Ovary (tissue), 9 donors: Measurements from ENCODE around the gene GRHPR. TPM values are rescaled to one million over a fixed set of nuclear protein-coding genes. Genes with fewer than 3 reads are reported as not detected.

Experiments
- DNase-seq, 5 donors: peaks; one replicate each; pipeline ENCODE4 v3.0.0-alpha.2; 2019 to 2020
- H3K27ac ChIP-seq, 2 donors: fragments of 200-600 bp; one replicate each; pipeline versions ENCODE4 v1.5.1 to v1.8.0; 2019 to 2022
- H3K27me3 ChIP-seq: fragments of 200-600 bp; one replicate; pipeline ENCODE4 v1.8.0; 2022
- H3K36me3 ChIP-seq: fragments of 200-600 bp; sonication (generic); one replicate; pipeline ENCODE4 v1.5.1; 2019
- H3K4me1 ChIP-seq: one replicate; pipeline ENCODE4 v1.8.1; 2013; ENCODE audit warnings: mild to moderate bottlenecking, moderate library complexity; ENCODE audit not compliant: insufficient read depth
- H3K4me3 ChIP-seq: fragments of 200-600 bp; sonication (generic); one replicate; pipeline ENCODE4 v1.5.1; 2017
- H3K9me3 ChIP-seq, 2 donors: fragments of 200-600 bp in 1 of 2; sonication (generic) in 1 of 2; one replicate each; pipeline versions ENCODE4 v1.5.1 to v1.8.1; 2013 to 2019; ENCODE audit warnings: mild to moderate bottlenecking in 1 of 2, moderate library complexity in 1 of 2
- EP300 ChIP-seq: sonication (generic); formaldehyde crosslinking; IDR thresholded peaks from one replicate; pipeline ENCODE4 v1.6.1; 2017; ENCODE audit warnings: antibody characterized with exemption
- POLR2A ChIP-seq: fragments of 450-650 bp; IDR thresholded peaks from one replicate; pipeline ENCODE4 v1.6.1; 2017; ENCODE audit warnings: antibody characterized with exemption, mild to moderate bottlenecking, moderate library complexity
- WGBS, 3 donors: extraction: QIAGEN DNeasy Blood & Tissue Kit in 1 of 3; methylation state at CpG; one replicate each; pipeline versions ENCODE4 v1.1.5 to v1.1.7; 2013 to 2017; 5-methylcytosine and 5-hydroxymethylcytosine counted together
- intact Hi-C, 4 donors: fragments of 100-400 bp; cut with DNase I; formaldehyde crosslinking; loops; one replicate each; pipeline versions ENCODE4 v1.11.0 to v1.15.1; 2022 to 2023
- polyA plus RNA-seq, 2 donors: library from polyadenylated mRNA; stranded (reverse); fragments of 200-250 nt in 1 of 2; fragments of 350-450 nt in 1 of 2; fragmentation: Illumina TruSeq in 1 of 2; extraction: RNeasy Lipid Tissue Mini Kit (QIAGEN cat#74804) in 1 of 2; gene quantifications; one replicate each; pipeline ENCODE4 v1.2.3, GENCODE V29; 2013 to 2014
- total RNA-seq, 7 donors: library from RNA; depleted of rRNA in 2 of 7; stranded (reverse); fragments of >200 nt in 2 of 7; fragmentation: NEBNext Ultra II Directional in 3 of 7; extraction: Animal tissue kit (Norgen Biotek cat#: 25700) in 3 of 7; gene quantifications; one replicate each; pipeline versions ENCODE4 v1.1.0 to v1.2.4, GENCODE V29; 2016 to 2023
- TF ChIP-seq, protein P1 (sequence below), 3 donors: fragments of 450-650 bp in 2 of 3; fragments of 200-600 bp in 1 of 3; IDR thresholded peaks; one replicate each; pipeline versions ENCODE4 v1.5.1 to v1.8.0; 2016 to 2022; ENCODE audit warnings: antibody characterized with exemption in 3 of 3, mild to moderate bottlenecking in 1 of 3
- donor health status: DM: no; HTN: no; CAD: no; lungs with moderate emphysema.
- donor health status: DM: no; HTN: no; CAD: no.
- donor health status: Bipolar disorder and iron deficiency.
- donor health status: DM: yes; HTN: yes; CAD: no.
- donor health status: DM: no; HTN: no; CAD: no.
- donor health status: DM: yes; HTN: yes; CAD: no.

Gene GRHPR
- total and polyA plus RNA-seq, 9 donors = 87.5 to 138 (median 93.2) TPM

DNA sequence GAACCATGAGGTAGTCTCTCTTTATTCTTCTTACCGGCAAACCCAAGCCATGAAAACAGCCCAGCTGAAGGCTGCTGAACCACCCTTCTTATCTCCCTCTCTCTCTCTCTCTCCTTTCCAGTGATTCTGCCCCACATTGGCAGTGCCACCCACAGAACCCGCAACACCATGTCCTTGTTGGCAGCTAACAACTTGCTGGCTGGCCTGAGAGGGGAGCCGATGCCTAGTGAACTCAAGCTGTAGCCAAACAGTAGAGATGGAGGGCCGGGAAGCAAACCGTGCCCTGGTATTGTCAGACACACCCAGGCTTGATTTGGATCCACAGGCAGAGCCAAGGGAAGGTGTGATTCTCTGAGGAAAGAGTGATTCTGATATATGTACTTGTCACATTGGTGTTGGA, 14.0 kb downstream of the GRHPR start:
- H3K4me3 ChIP-seq = no peak overlapping the region
- TF ChIP-seq EP300 = no peak
- TF ChIP-seq, protein P1, sequence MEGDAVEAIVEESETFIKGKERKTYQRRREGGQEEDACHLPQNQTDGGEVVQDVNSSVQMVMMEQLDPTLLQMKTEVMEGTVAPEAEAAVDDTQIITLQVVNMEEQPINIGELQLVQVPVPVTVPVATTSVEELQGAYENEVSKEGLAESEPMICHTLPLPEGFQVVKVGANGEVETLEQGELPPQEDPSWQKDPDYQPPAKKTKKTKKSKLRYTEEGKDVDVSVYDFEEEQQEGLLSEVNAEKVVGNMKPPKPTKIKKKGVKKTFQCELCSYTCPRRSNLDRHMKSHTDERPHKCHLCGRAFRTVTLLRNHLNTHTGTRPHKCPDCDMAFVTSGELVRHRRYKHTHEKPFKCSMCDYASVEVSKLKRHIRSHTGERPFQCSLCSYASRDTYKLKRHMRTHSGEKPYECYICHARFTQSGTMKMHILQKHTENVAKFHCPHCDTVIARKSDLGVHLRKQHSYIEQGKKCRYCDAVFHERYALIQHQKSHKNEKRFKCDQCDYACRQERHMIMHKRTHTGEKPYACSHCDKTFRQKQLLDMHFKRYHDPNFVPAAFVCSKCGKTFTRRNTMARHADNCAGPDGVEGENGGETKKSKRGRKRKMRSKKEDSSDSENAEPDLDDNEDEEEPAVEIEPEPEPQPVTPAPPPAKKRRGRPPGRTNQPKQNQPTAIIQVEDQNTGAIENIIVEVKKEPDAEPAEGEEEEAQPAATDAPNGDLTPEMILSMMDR (IDR thresholded peaks at IDR 0.05) = no peak
- no peak for TF ChIP-seq POLR2A
- 92 to 94% (median 93%) methylated on average over 5 of the region's 5 CpGs for WGBS, 3 donors
- intact Hi-C loops = no loop called here
- H3K4me1 ChIP-seq = peaks cover 2% of the 10 kb centered on the region
- H3K9me3 ChIP-seq = no peaks in the 10 kb centered on the region
- no peak for DNase-seq
- no peak overlapping the region for H3K27ac ChIP-seq
- no peaks in the 10 kb centered on the region for H3K27me3 ChIP-seq
- H3K36me3 ChIP-seq = no peaks in the 10 kb centered on the region

DNA sequence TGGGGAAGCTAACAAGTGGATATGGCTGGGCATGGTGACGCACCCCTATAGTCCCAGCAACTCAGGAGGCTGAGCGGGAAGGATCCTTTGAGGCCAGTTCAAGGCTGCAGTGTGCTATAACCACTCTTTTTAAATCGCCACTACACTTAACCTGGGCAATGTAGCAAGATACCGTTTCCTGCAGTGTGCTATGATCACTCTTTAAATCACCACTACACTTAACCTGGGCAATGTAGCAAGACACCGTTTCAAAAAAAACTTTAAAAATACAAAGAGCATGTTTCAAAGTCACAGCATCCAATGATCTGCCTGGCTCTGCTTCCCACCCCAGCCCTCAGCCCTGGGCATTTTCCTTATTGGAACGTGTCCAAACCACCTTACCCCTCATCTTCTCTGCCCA, 14.5 kb downstream of the GRHPR start:
- H3K4me3 ChIP-seq = no peak overlapping the region
- no peak for DNase-seq

DNA sequence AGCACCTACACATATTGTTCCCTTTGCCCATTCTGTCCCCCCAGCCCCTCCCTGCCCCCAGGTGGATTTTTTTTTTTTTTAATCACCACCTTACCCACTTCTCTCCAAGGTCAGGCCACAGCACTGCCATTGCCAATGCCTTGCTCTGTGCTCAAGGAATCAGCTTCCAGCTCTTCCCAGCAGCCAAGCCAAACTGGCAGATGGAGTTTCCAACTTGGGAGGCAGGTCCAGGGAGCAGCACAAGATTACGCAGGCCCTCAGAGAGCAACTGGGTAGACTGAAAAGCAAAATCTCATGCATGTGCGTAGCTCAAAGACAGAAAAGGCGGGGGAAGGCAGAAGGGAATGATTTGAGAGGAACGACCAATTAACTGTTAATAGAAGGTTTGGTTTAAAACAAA, 15.1 kb downstream of the GRHPR start:
- H3K27ac ChIP-seq = no peak overlapping the region
- no peak for DNase-seq

More for the DNA sequence above, 14.5 kb downstream of the GRHPR start:
- no peaks in the 10 kb centered on the region for H3K27me3 ChIP-seq
- peaks cover 2% of the 10 kb centered on the region for H3K4me1 ChIP-seq
- intact Hi-C loops = no loop called here
- TF ChIP-seq EP300 = no peak
- TF ChIP-seq, protein P1 (IDR thresholded peaks at IDR 0.05) = no peak
- TF ChIP-seq POLR2A = no peak
- no peaks in the 10 kb centered on the region for H3K9me3 ChIP-seq
- no peak overlapping the region for H3K27ac ChIP-seq
- WGBS, 3 donors = 89 to 96% (median 89%) methylated on average over 6 of the region's 6 CpGs
- H3K36me3 ChIP-seq = no peaks in the 10 kb centered on the region

DNA sequence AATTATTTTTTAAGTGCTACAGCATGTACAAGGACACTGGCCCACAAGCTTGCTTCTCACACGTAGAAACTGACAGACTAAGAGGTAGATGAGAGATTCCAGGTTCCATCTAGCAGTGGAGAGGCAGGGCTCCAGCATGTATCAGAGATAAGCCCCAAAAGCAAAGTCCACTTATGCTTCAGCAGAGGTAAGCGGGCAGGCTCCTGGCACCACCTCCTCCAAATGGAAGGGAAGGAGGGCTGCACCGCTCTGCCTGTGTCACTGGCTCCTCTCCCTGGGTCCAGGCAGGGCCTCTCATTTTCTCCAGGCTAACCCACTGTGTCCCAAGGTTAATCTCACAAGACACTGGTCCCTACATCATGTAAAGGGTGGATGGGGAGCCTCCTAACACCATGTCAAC, 15.9 kb downstream of the GRHPR start:
- Histone ChIP-seq H3K4me3 (no peak overlapping the region), H3K27me3 (no peaks in the 10 kb centered on the region), H3K36me3 (no peaks in the 10 kb centered on the region), H3K4me1 (peaks cover 2% of the 10 kb centered on the region), H3K27ac (no peak overlapping the region), H3K9me3 (no peaks in the 10 kb centered on the region)
- WGBS, 3 donors = 80 to 85% (median 84%) methylated on average over 3 of the region's 3 CpGs
- DNase-seq = no peak
- intact Hi-C loops = no loop called here
- TF ChIP-seq, protein P1 (IDR thresholded peaks at IDR 0.05) = no peak
- TF ChIP-seq EP300 = no peak
- TF ChIP-seq POLR2A = no peak

More for the DNA sequence above, 15.1 kb downstream of the GRHPR start:
- peaks cover 2% of the 10 kb centered on the region for H3K4me1 ChIP-seq
- intact Hi-C loops = no loop called here
- WGBS, 3 donors = 85 to 88% (median 86%) methylated on average over 4 of the region's 4 CpGs
- H3K9me3 ChIP-seq = no peaks in the 10 kb centered on the region
- TF ChIP-seq EP300 (no peak), POLR2A (no peak)
- TF ChIP-seq, protein P1 (IDR thresholded peaks at IDR 0.05) = no peak
- no peak overlapping the region for H3K4me3 ChIP-seq
- no peaks in the 10 kb centered on the region for H3K27me3 ChIP-seq
- no peaks in the 10 kb centered on the region for H3K36me3 ChIP-seq
